Heart left ventricle (tissue), 13 donors: ENCODE data around the gene UXT.

ENCODE experiments used
- CTCF ChIP-seq, 12 donors: fragments of 200-600 bp; sonication (generic) in 4 of 12; IDR thresholded peaks; one replicate each; pipeline versions ENCODE4 v1.5.0 to v1.8.0; 2018 to 2022; ENCODE audit warnings: antibody characterized with exemption in 12 of 12, mild to moderate bottlenecking in 5 of 12
- POLR2A ChIP-seq, 2 donors: fragments of 450-650 bp; IDR thresholded peaks; one replicate each; pipeline ENCODE4 v1.6.1; 2017; ENCODE audit warnings: antibody characterized with exemption in 2 of 2, mild to moderate bottlenecking in 2 of 2, moderate library complexity in 2 of 2
- donor health status: ischemic (EF 13 %, LVEDD 7.1; RV severe dilation, severe dysfunction).
- donor health status: DM: no; HTN: yes; CAD: no.
- donor health status: DM: no; HTN: no; CAD: no.
- donor health status: ischemic (EF 25% LVEDD 6.9; RV normal size, moderate dysfunction).
- donor health status: ischemic (EF 25% LVEDD 5.7; RV mildly dilated, moderate dysfunction).
- donor health status: ischemic (EF 35%, LVEDD 5.7; RV mildly dilated, moderate dysfunction).
- donor health status: nonischemic (EF 11% LVEDD 7.7; RV severe dilation, severe dysfunction).
- donor health status: DM: yes; HTN: yes; CAD: no.
- donor health status: PGD.
- donor health status: ischemic (EF 29% LVEDD 5.4; RV normal size, mild dysfunction).
- donor health status: nonischemic (EF 23%, LVEDD 6.1; RV moderate dilation, normal function).

DNA sequence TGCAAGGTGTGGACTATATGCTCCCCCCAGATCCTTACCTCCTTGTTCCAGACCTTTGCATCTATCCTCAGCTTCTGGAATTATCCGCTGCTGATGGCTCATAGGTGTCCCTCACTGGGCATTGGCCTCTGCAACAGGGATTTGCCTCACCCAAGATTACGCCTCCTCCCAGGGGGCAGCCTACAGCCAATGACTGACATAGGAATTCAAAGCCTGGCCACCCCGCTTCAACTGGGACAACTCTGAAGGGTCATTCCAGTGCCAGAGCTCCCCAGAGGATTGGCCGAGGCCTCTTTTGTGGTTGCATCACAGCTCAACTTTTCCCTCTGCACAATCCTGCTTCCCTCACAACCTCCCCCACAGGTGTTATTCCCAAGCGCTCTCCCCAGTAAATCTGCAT, 44.4 kb downstream of the UXT start:
- no peak for TF ChIP-seq CTCF (IDR thresholded peaks at IDR 0.05)
- TF ChIP-seq POLR2A (IDR thresholded peaks at IDR 0.05) = no peak
